DOHH2 (cell line): ENCODE measurements around the gene CEP295NL.

Experiments
- H3F3A ChIP-seq: fragments of 200-600 bp; sonication (generic), shearing (Covaris generic); 2 replicates; pipeline ENCODE4 v1.6.0; 2016; ENCODE audit warnings: antibody characterized with exemption, mild to moderate bottlenecking; ENCODE audit not compliant: control insufficient read depth, insufficient read depth
- H3K27ac ChIP-seq: fragments of 200-600 bp; sonication (generic); 2 replicates; pipeline ENCODE4 v1.5.1; 2014; ENCODE audit warnings: low read depth, mild to moderate bottlenecking, low read length, moderate library complexity
- H3K27me3 ChIP-seq: fragments of 200-600 bp; sonication (generic); 2 replicates; pipeline ENCODE4 v1.6.1; 2014; ENCODE audit warnings: mild to moderate bottlenecking, low read length, mixed read lengths; ENCODE audit not compliant: control insufficient read depth
- H3K36me3 ChIP-seq: fragments of 200-600 bp; sonication (generic); 2 replicates; pipeline ENCODE4 v1.6.1; 2014; ENCODE audit warnings: mild to moderate bottlenecking, low read length, moderate library complexity, mixed read lengths; ENCODE audit not compliant: control insufficient read depth
- H3K4me1 ChIP-seq: fragments of 200-600 bp; sonication (generic); 2 replicates; pipeline ENCODE4 v1.6.1; 2014; ENCODE audit warnings: mild to moderate bottlenecking, low read length, mixed read lengths; ENCODE audit not compliant: control insufficient read depth
- H3K4me2 ChIP-seq: fragments of 200-600 bp; sonication (generic); 2 replicates; pipeline ENCODE4 v1.6.0; 2014; ENCODE audit warnings: mild to moderate bottlenecking, low read length, moderate library complexity
- H3K4me3 ChIP-seq: fragments of 200-600 bp; sonication (generic); 2 replicates; pipeline ENCODE4 v1.5.1; 2014; ENCODE audit warnings: mild to moderate bottlenecking, low read length, mixed read lengths
- H3K79me2 ChIP-seq: fragments of 200-600 bp; sonication (generic); 2 replicates; pipeline ENCODE4 v1.6.1; 2014; ENCODE audit warnings: mild to moderate bottlenecking, low read length, mixed read lengths; ENCODE audit not compliant: control insufficient read depth
- H3K9me2 ChIP-seq: fragments of 200-600 bp; sonication (generic); replicated peaks from 2 replicates; pipeline ENCODE4 v1.6.1; 2014; ENCODE audit warnings: mild to moderate bottlenecking, low read length, mixed read lengths; ENCODE audit not compliant: control insufficient read depth
- H3K9me3 ChIP-seq: fragments of 200-600 bp; sonication (generic); 2 replicates; pipeline ENCODE4 v1.6.1; 2014; ENCODE audit warnings: antibody characterized with exemption, low read length, mixed read lengths; ENCODE audit not compliant: control insufficient read depth, insufficient read depth
- H4K20me1 ChIP-seq: fragments of 200-600 bp; sonication (generic); 2 replicates; pipeline ENCODE4 v1.6.0; 2014; ENCODE audit warnings: low read depth, mild to moderate bottlenecking, antibody characterized with exemption, low read length, moderate library complexity; ENCODE audit not compliant: control insufficient read depth, insufficient read depth
- EZH2phosphoT487 ChIP-seq: fragments of 200-600 bp; sonication (generic); IDR thresholded peaks from 2 replicates; pipeline ENCODE4 v1.6.1; 2017; ENCODE audit warnings: borderline replicate concordance, mild to moderate bottlenecking, antibody characterized with exemption, low read length, moderate library complexity, mixed read lengths
- TF ChIP-seq, protein P1 (sequence below): fragments of 200-600 bp; sonication (generic); IDR thresholded peaks from one replicate; pipeline ENCODE4 v1.5.1; 2014; ENCODE audit warnings: antibody characterized with exemption, mild to moderate bottlenecking, low read depth, low read length; ENCODE audit not compliant: poor library complexity, severe bottlenecking

The CEP295NL gene

GRCh38 chr17:78892936-78893379, 10.0 kb downstream of the CEP295NL start:
- Histone ChIP-seq H3K27ac (no peak overlapping the region), H4K20me1 (no peaks in the 10 kb centered on the region), H3K4me2 (no peak overlapping the region), H3K9me3 (no peaks in the 10 kb centered on the region), H3F3A (no peaks in the 10 kb centered on the region), H3K4me1 (peaks cover 4% of the 10 kb centered on the region; the same call in 1 of the 2 replicates), H3K36me3 (no peaks in the 10 kb centered on the region), H3K27me3 (peaks cover 34% of the 10 kb centered on the region), H3K9me2 (no peaks in the 10 kb centered on the region), H3K79me2 (no peaks in the 10 kb centered on the region), H3K4me3 (no peak overlapping the region)
- no peak for TF ChIP-seq EZH2phosphoT487
- TF ChIP-seq, protein P1, sequence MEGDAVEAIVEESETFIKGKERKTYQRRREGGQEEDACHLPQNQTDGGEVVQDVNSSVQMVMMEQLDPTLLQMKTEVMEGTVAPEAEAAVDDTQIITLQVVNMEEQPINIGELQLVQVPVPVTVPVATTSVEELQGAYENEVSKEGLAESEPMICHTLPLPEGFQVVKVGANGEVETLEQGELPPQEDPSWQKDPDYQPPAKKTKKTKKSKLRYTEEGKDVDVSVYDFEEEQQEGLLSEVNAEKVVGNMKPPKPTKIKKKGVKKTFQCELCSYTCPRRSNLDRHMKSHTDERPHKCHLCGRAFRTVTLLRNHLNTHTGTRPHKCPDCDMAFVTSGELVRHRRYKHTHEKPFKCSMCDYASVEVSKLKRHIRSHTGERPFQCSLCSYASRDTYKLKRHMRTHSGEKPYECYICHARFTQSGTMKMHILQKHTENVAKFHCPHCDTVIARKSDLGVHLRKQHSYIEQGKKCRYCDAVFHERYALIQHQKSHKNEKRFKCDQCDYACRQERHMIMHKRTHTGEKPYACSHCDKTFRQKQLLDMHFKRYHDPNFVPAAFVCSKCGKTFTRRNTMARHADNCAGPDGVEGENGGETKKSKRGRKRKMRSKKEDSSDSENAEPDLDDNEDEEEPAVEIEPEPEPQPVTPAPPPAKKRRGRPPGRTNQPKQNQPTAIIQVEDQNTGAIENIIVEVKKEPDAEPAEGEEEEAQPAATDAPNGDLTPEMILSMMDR = no peak

DNA sequence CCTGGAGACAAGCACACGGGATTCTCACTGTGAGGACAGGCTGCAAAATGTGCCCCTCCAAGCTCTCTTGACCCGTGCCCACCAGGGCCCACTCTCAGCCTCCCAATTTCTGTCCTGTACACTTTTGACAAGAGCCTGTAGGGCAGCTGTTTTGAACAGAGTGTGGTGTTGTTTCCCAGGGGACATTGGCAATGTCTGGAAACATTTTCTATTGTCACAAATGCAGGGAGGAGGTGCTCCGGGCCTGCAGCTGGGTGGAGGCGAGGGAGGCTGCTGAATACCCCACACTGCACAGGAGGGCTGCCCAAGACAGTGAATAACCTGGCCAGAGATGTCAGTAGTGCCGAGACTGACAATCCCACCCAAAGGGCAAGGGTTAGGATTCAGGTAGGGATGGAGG, 10.5 kb downstream of the CEP295NL start:
- H3K79me2 ChIP-seq = no peaks in the 10 kb centered on the region
- H3K4me3 ChIP-seq = no peak overlapping the region
- peaks cover 34% of the 10 kb centered on the region for H3K27me3 ChIP-seq
- H3F3A ChIP-seq = no peaks in the 10 kb centered on the region
- no peaks in the 10 kb centered on the region for H3K9me2 ChIP-seq
- no peaks in the 10 kb centered on the region for H3K9me3 ChIP-seq
- TF ChIP-seq, protein P1 = no peak
- no peak for TF ChIP-seq EZH2phosphoT487
- no peaks in the 10 kb centered on the region for H3K36me3 ChIP-seq
- no peaks in the 10 kb centered on the region for H4K20me1 ChIP-seq
- peaks cover 4% of the 10 kb centered on the region; the same call in 1 of the 2 replicates for H3K4me1 ChIP-seq
- no peak overlapping the region for H3K4me2 ChIP-seq
- no peak overlapping the region for H3K27ac ChIP-seq

- Histone ChIP-seq H3K27ac (no peak overlapping the region), H4K20me1 (no peaks in the 10 kb centered on the region), H3K27me3 (peaks cover 34% of the 10 kb centered on the region), H3K9me3 (no peaks in the 10 kb centered on the region), H3K4me3 (no peak overlapping the region), H3K36me3 (no peaks in the 10 kb centered on the region), H3K9me2 (no peaks in the 10 kb centered on the region), H3K4me2 (no peak overlapping the region), H3K4me1 (peaks cover 4% of the 10 kb centered on the region; the same call in 1 of the 2 replicates), H3F3A (no peaks in the 10 kb centered on the region), H3K79me2 (no peaks in the 10 kb centered on the region)
- TF ChIP-seq, protein P1 = no peak
Measured at GRCh38 chr17:78892062-78892456, 10.9 kb downstream of the CEP295NL start.
